DOHH2 (cell line): ENCODE measurements around the gene PRKAR2A.

Source experiments
- EZH2phosphoT487 ChIP-seq: fragments of 200-600 bp; sonication (generic); IDR thresholded peaks from 2 replicates; pipeline ENCODE4 v1.6.1; 2017; ENCODE audit warnings: borderline replicate concordance, mild to moderate bottlenecking, antibody characterized with exemption, low read length, moderate library complexity, mixed read lengths
- TF ChIP-seq, protein P1 (sequence below): fragments of 200-600 bp; sonication (generic); IDR thresholded peaks from one replicate; pipeline ENCODE4 v1.5.1; 2014; ENCODE audit warnings: antibody characterized with exemption, mild to moderate bottlenecking, low read depth, low read length; ENCODE audit not compliant: poor library complexity, severe bottlenecking

DNA sequence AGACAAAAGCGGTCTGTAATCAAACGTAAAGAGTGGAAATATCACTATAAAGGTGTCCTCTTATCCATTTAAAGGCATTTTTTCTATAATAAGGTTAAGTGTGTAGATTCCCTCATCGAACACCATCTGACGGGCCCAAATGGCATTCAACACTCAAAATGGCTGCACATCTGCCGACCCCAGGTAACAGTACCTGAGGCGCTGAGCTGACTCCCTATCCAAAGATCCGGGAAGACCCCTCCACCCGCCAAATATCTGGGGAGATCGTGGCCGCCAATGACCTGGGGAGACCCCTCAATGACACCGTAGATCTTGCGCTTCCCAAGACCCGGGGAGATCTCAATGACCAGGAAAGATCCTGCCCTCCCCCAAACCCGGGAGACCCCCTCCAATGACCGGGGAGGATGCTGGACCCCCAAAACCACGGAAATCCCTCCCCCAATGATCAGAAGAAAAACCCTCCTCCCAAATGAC, 131.1 kb downstream of the PRKAR2A start:
- TF ChIP-seq, protein P1, sequence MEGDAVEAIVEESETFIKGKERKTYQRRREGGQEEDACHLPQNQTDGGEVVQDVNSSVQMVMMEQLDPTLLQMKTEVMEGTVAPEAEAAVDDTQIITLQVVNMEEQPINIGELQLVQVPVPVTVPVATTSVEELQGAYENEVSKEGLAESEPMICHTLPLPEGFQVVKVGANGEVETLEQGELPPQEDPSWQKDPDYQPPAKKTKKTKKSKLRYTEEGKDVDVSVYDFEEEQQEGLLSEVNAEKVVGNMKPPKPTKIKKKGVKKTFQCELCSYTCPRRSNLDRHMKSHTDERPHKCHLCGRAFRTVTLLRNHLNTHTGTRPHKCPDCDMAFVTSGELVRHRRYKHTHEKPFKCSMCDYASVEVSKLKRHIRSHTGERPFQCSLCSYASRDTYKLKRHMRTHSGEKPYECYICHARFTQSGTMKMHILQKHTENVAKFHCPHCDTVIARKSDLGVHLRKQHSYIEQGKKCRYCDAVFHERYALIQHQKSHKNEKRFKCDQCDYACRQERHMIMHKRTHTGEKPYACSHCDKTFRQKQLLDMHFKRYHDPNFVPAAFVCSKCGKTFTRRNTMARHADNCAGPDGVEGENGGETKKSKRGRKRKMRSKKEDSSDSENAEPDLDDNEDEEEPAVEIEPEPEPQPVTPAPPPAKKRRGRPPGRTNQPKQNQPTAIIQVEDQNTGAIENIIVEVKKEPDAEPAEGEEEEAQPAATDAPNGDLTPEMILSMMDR: no peak
- no peak for TF ChIP-seq EZH2phosphoT487
